ENCODE data around the gene APLP2.
"Not testable (repeated sequence)": the region's sequence is repeated elsewhere in the genome, so short reads cannot be mapped to it uniquely, and the experiment has no call there.

Gene APLP2

DNA sequence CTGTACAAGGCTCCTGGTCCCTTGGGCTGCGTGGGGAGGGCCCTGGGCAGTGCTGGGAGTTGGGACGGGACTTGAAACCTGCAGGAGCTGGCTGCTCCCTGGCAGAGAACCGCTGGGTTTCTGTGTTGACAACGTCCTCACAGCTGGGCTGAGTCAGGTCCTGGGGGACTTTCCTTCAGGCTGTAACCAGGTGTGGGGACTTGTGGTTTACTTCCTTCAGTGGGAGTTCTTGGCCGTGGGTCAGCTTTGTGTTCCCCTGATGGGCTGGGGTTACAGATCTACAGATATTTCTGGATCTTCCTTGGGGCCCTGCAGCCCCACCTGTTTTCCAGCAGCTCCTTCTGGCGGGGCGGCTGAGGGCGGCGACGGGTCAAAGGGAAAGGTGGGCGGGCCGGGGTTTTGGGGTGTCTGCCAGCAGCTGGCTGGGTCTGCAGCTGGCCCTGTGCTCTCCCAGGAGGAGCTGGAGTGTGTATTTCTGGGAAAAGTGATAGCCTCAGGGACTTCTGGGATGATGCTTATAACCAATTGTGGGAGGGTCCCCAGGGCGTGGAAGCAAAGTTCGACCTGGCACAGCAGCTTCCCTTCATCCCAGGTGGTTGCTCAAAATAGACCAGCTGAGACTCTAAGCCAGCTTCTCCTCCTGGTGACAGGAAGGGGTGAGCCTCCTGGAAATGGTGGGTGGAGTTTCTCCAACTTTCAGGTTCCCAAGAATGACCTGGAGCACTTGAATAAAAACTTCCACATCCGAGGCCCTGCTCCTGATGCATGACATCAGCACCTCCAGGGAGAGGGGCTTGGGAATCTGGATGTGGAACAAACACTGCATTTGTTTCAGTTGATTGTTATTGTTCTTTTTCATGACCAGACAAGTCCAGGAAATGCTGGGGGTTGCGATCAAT lies 109.0 kb downstream of the APLP2 start:
- DNase-seq, result no peak

DNA sequence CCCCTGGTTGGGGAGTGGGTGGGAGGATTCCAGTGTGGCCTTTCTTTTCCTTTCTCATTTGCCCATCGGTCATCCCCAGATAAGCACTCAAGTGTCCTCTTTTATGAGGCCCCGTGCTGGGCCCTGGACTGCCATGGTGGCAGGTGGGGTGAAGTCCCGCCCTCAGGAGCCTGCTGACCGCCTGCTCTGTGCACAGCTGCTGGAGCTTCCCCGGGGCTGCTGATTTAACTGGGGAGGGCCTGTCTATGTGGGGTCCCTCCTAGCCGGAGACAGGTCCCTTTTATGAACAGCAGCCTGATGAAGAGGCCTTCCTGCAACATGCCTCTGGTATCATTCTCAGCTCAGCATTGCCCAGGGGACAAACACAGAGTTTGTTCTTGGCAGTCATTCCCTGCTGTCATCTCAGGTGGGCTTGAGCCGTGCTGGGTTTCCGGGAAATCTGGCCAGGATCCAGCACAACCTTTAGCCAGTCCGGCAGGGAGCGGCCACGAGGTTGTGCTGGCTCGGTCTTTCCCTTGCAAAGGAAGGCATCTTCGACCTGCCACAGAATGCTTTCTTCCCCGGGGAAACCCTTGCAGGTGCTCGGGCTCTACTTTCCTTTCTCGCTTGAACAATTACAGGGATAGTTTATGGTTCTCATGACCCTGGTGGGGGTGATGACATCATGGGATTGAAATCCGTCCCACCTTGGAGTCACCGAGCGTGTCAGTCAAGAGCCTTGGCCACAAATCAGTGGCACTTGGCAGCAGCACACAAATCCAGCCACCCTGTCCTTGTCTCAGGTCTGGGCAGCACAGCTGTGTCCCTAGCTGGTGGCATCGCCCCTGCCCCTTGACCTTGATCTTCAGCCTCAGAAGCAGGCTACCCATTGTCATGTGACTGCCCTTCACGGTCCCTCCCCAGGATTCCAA lies 110.0 kb downstream of the APLP2 start:
- DNase-seq, result no peak

DNA sequence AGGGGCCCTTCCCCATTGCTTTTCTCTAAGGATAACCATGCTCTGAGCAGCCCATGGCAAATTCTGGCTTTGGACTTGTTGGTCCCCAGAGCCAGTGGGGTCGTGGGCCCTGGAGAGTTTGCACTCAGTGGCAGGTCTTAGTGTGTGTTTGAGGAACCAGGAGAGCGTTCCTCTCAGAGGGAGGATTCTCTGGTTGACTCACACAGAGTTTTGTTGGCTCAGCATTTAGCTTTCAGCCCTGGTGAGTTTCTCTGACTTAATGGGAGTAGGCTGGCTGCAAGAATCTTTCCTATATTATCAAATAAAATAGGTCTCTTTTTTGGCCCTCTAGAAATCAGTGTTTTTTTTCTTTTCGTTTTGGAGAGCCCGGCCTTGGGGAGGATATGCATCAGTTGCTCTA lies 110.8 kb downstream of the APLP2 start:
- no peak for DNase-seq

DNA sequence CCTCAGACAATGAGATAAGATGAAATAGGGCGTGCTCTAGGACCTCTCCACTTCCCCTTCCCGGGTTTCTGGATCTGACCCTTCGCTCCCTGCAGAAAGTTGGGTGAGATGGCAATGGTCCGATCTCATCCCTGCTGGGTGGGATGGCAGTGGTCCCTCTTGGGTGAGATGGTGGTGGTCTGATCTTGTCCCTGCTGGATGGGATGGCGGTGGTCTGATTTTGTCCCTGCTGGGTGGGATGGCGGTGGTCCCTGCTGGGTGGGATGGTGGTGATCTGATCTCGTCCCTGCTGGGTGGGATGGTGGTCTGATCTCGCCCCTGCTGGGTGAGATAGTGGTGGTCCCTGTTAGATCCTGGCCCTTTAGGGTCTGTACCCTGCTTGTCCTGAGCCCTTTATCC lies 111.2 kb downstream of the APLP2 start:
- DNase-seq, result no peak

DNA sequence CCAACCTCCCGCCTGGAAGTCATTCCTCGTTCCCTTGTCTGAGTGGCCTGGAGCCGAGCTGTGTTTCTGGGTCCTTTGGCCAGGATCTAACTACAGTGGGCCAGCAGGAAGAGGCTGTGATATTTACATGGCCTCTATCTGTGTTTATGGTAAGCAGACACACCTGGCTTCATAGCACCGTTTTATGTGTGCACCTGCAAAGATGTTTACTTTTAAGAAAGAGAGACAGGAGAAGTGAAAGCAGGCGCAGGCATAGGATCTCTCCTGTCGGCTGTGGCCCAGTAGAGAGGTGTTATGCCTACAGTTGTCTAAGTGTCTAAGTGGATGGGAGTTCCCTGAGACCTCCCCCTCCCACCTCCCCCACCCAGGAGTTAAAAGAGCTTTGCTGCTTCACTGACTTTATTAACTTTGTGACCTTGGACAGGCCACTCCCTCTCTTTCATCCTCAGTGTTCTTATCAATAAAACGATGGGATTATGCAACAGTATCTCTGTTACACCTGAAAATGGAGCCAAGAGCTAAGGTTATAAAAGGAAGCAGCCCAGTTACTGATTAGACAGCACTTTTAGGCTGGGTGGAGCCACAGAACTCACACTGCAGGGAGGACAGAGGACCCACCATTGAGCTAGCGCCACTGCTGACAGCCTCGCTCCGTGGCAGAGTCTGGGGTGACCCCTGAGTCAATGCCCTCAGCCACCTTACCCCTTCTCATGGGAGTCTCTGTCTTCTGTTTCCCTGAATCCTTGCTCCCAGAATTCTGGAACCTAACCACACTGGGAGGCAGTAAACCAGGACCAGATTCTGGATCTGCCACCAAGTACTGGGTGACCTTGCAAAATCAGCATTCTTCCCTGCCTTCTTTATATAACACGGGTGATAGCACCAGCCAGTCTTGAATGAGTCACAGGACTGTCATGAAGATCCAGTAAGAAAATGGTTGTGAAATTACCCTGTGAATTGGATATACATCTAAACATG lies 111.9 kb downstream of the APLP2 start:
- DNase-seq, result no peak

DNA sequence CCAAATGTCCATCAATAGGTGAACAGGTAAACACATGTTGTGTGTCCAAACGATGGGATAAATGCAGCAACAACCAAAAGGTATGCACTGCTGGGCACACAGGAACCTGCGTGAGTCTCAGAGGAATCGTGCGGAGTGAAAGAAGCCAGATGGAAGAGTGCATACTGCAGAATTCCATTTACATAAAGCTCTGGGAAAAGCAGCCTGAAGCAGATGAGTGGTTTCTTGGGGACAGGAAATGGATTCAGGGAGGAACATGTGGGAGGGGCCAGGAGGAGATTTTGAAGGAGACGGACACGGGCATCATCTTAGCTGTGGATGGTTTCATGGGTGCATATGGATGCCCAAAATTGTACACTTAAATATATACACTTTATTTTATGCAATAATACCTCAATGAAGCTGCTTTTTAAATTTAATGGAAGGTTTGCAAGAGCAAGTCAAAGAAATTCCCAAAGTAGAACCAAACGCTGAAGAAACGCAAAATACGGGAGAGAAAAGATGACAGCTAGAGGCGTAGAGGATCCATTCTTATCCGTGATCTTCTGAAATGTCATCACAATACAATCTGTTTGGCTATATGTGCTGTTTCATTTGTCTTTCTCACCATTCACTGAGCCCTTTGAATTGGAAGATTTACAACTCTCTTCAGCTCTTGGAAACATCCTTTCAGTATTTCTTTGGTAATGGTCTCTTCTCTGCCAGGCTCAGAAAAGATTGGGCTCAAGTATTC lies 114.3 kb downstream of the APLP2 start:
- DNase-seq, result no peak

DNA sequence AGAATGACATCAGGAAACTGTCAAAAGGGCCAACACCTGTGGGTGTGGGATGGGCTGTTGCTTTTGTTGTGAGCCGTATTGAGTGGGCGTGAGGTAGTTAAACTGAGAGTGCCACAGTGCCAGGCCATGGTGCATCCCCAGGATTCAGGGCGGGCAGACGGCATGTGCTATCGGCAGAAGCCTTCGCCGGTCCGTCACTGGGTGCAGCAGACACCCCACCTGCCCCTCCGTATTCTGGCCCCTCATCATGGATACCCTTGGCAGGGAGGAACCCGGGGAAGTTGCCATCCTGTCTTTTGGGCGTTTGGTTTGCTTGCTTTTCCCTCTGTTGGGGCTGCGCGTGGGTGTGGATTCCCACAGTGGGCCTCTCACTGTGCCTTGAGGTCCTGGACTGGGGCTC lies 117.4 kb downstream of the APLP2 start:
- DNase-seq, result no peak

DNA sequence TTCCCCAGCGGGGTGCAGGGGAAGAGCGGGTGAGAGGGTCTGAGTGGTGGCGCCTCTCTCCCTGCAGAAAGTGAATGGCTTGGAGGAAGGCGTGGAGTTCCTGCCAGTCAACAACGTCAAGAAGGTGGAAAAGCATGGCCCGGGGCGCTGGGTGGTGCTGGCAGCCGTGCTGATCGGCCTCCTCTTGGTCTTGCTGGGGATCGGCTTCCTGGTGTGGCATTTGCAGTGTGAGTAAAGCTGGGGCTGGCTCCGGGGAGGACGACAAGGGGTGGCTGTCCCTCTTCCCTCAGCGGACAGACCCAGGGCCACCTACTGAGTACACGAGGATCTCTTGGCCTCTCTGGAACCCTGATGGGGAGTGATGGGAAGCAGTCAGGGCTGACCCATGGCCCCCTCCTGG lies 118.4 kb downstream of the APLP2 start:
- no peak for DNase-seq

DNA sequence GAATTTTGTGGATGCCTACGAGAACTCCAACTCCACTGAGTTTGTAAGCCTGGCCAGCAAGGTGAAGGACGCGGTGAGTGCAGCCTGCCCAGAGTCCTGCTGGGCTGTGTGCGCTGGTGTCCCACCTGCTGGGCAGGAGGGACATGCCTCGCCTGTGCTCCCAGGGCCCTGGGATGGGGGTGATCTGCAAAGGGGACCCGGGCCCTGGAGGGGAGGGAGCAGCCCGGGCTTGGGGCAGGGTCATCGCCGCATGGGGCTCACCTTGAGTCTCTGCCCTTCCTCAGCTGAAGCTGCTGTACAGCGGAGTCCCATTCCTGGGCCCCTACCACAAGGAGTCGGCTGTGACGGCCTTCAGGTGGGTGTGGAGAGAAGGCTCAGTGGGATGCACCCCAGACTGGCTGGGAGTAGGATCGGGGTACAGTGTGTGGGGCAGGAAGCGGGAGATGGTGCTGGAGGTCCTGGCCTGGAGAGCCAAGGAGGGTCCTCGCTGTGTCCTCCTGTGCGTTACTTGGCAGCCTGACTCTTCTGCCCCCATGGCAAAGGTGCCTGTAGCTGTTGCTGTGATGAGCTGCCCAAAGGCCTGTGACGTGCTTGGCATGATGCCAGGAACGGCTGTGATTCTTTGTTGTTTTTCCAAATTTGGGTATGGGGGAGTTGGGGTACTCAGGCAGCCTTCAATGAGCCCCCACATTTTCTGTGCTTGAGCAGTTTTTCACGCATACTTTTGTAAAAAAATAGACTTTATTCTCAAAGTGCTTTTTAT lies 119.1 kb downstream of the APLP2 start:
- DNase-seq, result no peak

DNA sequence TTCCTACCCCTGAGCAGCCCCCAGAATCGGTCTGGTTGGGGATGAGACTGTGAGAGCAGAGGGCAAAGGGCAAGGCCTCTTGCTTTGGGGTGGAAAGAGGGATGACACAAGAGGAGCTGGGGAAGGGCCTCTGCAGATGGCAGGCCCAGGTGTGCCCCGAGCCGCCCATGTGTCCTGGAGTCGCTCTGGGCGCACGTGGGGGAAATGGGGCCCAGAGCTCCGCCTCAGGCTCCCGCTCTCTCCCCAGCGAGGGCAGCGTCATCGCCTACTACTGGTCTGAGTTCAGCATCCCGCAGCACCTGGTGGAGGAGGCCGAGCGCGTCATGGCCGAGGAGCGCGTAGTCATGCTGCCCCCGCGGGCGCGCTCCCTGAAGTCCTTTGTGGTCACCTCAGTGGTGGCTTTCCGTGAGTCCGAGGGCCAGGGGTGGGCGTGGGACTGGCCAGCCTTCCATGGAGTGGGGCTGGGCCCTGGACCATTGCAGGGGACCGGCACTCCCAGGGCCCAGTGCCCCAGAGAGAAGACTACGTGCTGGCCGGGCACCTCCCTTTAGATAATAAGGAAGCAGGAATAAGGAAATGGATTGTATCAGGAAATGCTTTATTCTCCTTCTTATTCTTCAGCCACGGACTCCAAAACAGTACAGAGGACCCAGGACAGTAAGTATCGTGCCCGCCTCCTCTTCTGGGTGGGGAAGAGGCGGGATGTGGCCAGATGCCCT lies 120.0 kb downstream of the APLP2 start:
- DNase-seq, result no peak

DNA sequence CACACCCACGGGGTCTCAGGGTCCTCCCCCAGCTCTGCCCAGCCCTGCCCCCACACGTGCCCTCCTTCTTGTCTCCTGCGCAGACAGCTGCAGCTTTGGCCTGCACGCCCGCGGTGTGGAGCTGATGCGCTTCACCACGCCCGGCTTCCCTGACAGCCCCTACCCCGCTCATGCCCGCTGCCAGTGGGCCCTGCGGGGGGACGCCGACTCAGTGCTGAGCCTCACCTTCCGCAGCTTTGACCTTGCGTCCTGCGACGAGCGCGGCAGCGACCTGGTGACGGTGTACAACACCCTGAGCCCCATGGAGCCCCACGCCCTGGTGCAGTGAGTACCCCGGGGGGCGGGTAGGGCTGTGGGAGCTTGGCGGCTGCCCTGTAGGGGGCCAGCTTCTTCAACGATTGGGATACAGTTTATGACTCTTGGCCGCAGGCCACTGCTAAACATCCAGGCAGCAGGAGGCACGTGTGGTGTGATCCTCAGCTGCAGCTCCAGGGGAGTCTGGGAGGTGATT lies 120.7 kb downstream of the APLP2 start:
- DNase-seq, result no peak

DNA sequence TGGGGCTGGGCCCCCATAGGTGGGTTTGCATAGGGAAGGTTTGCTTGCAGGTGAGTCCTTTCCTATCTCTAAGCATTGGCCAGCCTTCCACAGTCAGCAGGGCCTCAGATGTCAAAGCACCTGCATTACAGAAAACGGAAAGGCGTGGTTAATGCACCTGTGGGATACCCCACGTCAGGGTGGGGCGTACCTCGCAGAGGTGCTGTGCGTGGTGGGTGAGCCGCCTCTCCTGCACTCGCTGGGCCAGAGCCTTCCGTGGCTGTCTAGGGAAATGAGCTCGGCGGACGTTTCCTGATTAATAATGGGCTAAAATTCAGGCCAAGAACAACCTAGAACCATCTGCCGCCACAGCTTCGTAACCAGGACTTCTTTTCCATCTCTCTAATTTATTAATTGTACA lies 122.2 kb downstream of the APLP2 start:
- DNase-seq, result no peak

DNA sequence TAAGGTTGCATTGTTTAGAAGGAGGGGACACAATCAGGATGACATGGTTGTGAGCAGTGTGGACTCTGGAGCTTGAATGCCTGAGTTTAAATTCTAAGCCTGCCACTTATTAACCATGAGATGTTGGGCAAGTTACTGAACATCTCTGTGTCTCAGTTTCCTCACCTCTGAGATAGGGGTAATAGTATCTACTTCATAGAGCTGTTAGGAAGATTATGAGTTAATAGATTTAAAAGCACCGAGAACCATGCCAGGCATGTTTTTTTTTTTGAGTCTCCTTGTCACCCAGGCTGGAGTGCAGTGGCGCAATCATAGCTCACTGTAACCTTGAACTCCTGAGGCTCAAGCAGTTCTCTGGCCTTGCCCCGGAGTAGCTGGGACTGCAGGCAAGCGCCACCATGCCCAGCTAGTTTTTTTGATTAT lies 123.2 kb downstream of the APLP2 start:
- DNase-seq, result no peak

DNA sequence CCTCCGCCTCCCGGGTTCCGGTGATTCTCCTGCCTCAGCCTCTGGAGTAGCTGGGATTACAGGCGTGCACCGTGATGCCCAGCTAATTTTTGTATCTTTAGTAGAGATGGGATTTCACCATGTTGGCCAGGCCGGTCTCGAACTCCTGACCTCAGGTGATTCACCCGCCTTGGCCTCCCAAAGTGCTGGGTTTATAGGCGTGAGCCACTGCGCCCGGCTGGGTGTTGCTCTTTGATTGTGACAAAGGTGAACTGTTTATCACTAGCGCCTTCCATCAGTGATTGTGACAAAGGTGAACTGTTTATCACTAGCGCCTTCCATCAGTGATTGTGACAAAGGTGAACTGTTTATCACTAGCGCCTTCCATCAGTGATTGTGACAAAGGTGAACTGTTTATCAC lies 123.9 kb downstream of the APLP2 start:
- DNase-seq, result not testable (repeated sequence)
